AG09309 (cell line): ENCODE data around the gene TRIM28.

Experiments
- DNase-seq: peaks from one replicate; pipeline ENCODE4 v3.0.0-alpha.2; 2010; ENCODE audit warnings: low read depth
- H3K4me3 ChIP-seq: 2 replicates; pipeline ENCODE4 v1.5.1; 2011; ENCODE audit warnings: mild to moderate bottlenecking, low read depth, low read length, moderate library complexity; ENCODE audit not compliant: control insufficient read depth
- CTCF ChIP-seq: IDR thresholded peaks from 2 replicates; pipeline ENCODE4 v1.5.1; 2011; ENCODE audit warnings: mild to moderate bottlenecking, low read depth, low read length, inconsistent platforms; ENCODE audit not compliant: insufficient read depth, control insufficient read depth; ENCODE audit errors: missing control alignments

Gene TRIM28

GRCh38 chr19:58520257-58520599 lies 23.6 kb upstream of the TRIM28 start:
- H3K4me3 ChIP-seq, result peak overlapping the region; percentile 63
- DNase-seq, result no peak

GRCh38 chr19:58521651-58522050 lies 22.2 kb upstream of the TRIM28 start:
- no peak for DNase-seq
- no peak for TF ChIP-seq CTCF
- H3K4me3 ChIP-seq, result no peak overlapping the region

More at GRCh38 chr19:58520257-58520599, 23.6 kb upstream of the TRIM28 start:
- no peak for TF ChIP-seq CTCF

- no peak overlapping the region for H3K4me3 ChIP-seq
- TF ChIP-seq CTCF, result no peak
- no peak for DNase-seq
Measured at GRCh38 chr19:58522709-58523108, 21.2 kb upstream of the TRIM28 start.

- no peak overlapping the region for H3K4me3 ChIP-seq
- DNase-seq, result no peak
- no peak for TF ChIP-seq CTCF
Measured at GRCh38 chr19:58529405-58529804, 14.5 kb upstream of the TRIM28 start.

GRCh38 chr19:58531034-58531840 lies 12.6 kb upstream of the TRIM28 start:
- no peak overlapping the region for H3K4me3 ChIP-seq
- TF ChIP-seq CTCF, result no peak
- DNase-seq, result no peak

- TF ChIP-seq CTCF, result no peak
- H3K4me3 ChIP-seq, result no peak overlapping the region
- no peak for DNase-seq
Measured at GRCh38 chr19:58535857-58536256, 8.0 kb upstream of the TRIM28 start.
